HG02571 (cell line): ENCODE measurements around the gene JAK3.
"Not testable (repeated sequence)": the region's sequence is repeated elsewhere in the genome, so short reads cannot be mapped to it uniquely, and the experiment has no call there.

ENCODE experiments used
- ATAC-seq: cut with Tn5 transposase; IDR thresholded peaks from one replicate; pipeline ENCODE4 v1.9.1; 2021; ENCODE audit warnings: mild to moderate bottlenecking, moderate library complexity; ENCODE audit not compliant: unreplicated experiment

The JAK3 gene

DNA sequence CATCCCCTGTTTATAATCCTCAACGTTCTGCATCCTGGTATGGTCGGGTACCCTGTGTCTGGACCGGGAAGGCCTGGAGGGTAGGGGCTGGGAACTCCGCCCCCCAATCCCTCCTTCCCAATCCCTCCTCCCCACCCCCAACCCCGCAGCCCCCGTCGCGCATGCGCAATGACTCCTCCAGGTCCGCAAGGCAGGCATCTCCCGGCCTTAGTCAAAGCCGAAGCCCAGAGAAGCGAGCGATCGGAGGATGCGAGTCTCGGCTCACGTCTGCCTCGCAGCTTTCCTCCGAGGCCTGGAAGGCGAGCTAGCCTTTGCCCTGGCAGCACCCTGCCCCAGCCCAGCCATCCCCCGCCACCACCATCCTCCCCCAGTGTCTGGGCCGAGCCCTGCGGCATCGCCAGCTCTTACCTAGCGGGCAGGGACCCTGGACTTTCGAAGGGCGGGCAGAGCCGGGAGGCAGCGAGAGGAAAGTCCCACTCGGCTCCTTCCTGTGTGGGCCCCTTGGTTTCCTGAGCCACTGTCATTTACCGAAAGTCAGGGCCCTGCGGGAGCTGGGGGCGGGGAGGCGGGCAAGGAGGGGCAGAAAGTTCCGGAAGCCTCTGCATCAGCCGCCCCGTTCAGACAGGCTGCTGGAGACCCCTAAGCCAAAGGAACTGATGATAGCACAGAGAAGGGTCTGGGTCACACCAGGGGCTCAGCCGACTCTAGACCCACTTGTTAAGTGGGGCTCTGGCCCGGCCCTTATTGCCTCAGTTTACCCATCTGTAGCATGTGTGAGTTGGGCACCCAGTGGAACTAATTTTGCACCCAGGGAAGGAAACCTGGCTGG lies at the start of gene JAK3:
Gene JAK3, minus strand, starts transcription at position 445 of the 829 bp plus-strand sequence. CDS start 3,565 bp downstream, outside the sequence.
- no peak for ATAC-seq

DNA sequence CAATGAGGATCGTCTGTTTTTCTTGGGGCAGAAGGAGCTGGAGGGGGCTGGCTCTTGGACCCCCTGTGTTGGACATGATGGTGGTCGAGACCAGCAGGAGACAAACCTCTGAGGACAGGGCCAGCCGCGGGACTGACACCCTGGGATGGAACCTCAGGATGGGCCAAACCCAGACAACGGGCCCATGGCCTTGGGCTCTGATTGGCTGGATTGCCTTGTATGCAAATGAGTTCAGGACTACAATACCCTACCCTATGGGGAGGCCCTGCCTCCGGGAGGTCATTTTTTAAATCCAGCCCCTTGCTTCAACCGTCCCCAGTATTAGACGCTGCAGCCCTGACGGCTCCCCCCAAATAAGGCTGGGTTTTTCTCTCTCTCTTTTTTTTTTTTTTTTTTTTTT lies 46.0 kb upstream of the JAK3 start:
- ATAC-seq: no peak

GRCh38 chr19:17889609-17890214 lies 41.9 kb upstream of the JAK3 start:
- no peak for ATAC-seq

DNA sequence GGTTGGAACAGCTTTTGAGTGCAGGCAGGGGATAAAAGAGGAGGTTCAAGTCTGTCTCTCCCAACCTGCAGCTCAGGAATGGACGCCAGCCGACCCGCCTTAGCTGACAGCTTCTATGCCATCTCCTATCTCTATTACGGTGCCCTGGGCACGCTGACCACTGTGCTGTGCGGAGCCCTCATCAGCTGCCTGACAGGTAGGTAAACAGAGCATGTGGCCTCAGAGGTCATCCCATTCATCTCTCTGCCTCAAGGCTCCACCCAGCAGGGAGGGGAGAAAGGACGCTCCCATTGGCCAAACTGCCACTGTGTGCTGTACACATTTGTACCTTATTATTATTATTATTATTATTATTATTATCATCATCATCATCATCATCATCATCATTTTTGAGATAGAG lies 40.5 kb upstream of the JAK3 start:
- no peak for ATAC-seq

DNA sequence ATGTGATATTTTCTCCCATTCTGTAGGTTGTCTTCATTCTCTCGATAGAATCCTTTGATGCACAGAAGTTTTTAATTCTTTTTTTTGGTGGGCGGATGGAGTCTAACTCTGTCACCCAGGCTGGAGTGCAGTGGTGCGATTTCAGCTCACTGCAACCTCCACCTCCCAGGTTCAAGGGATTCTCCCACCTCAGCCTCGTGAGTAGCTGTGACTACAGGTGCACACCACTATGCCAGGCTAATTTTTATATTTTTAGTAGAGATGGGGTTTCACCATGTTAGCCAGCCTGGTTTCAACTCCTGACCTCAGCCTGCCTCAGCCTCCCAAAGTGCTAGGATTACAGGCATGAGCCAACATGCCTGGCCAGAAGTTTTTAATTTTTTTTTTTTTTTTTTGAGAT lies 39.4 kb upstream of the JAK3 start:
- ATAC-seq: not testable (repeated sequence)

DNA sequence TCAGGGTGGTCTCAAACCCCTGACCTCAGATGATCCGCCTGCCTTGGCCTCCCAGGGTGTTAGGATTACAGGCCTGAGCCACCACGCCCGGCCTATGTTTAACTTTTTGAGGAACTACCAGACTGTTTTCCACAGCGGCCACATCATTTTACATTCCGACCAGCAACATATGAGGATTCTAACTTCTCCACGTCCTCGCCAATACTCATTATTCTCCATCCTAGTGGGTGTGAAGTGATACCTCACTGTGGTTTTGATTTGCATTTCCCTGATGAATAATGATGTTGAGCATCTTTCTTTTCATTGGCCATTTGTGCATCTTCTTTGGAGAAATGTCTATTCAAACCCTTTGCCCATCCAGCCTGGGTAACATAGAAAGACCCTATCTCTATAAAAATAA lies 38.7 kb upstream of the JAK3 start:
- no peak for ATAC-seq

- ATAC-seq: no peak
Observed at GRCh38 chr19:17883627-17884410, 36.0 kb upstream of the JAK3 start.

GRCh38 chr19:17881701-17882100 lies 33.9 kb upstream of the JAK3 start:
- ATAC-seq: no peak

DNA sequence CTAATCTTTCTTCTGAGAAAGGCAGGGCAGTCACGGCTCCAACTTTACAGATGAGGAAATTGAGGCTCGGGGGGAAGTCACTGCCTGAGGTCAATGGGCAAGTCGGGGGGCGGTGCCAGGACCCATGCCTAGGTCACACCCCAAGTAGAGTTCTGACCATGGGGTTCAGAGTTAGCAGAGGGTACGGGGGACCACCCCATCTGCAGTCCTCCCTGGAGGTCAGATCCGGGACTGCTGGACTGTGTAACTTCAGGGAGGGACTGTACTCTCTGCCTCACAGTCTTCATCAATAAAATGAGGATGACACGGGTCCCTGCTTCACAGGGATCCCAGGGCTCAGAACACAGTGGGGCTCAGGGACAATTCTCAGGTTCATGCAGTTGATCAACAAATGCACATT lies 31.7 kb upstream of the JAK3 start:
- ATAC-seq: no peak

GRCh38 chr19:17877696-17878095 lies 29.9 kb upstream of the JAK3 start:
- no peak for ATAC-seq

DNA sequence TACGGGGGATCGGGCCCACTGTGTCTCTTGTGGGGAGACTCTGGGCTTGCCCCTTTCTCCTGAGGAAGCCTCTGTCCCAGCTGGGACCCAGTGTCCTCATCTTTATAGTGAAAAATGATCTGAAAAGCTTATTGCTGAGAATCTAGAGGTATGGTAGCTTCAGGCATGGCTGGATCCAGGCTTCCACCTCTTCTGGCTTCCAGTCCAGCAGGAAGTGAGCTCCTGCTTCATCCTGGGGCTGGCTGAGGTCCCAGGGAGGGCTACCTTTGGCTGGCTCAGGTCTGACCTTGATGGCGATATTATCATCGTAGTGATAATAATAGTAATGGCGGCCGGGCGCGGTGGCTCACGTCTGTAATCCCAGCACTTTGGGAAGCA lies 27.0 kb upstream of the JAK3 start:
- ATAC-seq: no peak

DNA sequence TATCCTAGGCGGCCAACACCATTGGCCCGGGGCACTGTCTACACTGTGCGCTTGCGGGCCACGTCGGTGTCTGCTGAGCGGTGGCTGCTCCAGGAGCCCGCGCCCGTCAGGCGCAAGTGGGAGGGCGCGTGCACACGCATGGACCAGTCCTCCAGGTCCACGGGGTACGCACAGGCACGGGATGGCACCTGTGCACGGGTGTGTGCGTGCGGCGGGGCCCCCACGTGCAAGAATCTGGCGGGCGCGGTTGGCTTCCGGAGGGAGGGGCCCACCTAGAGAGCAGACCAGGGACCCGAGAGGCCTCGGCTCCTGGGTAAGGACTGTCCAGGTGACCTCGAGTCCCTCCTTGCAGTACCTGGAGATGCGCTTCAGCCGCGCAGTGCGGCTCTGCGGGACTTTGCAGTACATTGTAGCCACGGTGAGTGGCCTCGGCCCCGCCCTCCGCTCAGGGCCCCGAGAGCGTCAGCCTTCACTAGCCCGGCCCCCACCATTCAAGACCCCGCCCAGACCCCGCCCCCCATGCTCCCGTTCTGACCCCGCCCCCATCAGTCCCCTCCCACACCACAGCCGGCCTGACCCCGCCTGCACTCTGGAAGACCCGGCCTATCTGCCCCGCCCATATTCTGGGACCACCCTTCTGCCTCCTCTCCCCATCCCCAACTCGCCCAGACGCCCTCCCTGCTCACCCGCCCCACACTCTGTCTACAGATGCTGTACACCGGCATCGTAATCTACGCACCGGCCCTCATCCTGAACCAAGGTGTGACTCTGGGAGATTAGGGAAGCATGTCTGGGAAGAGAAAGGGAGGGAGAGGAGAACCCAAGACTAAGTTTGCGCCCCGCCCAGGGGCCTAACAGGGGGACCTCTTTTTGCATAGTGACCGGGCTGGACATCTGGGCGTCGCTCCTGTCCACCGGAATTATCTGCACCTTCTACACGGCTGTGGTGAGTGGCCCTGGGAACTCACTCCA lies 26.3 kb upstream of the JAK3 start:
- no peak for ATAC-seq

- ATAC-seq: no peak
Observed at GRCh38 chr19:17872251-17873001, 24.6 kb upstream of the JAK3 start.

DNA sequence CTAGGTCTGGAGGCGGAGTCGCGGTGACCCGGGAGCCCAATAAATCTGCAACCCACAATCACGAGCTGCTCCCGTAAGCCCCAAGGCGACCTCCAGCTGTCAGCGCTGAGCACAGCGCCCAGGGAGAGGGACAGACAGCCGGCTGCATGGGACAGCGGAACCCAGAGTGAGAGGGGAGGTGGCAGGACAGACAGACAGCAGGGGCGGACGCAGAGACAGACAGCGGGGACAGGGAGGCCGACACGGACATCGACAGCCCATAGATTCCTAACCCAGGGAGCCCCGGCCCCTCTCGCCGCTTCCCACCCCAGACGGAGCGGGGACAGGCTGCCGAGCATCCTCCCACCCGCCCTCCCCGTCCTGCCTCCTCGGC lies 24.1 kb upstream of the JAK3 start, which contains the start of gene SLC5A5:
Gene SLC5A5, plus strand, starts transcription at position 68 of the 373 bp plus-strand sequence. CDS start 375 bp downstream, outside the sequence.
- ATAC-seq: no peak

GRCh38 chr19:17871032-17871877 lies 23.5 kb upstream of the JAK3 start:
- ATAC-seq: no peak

DNA sequence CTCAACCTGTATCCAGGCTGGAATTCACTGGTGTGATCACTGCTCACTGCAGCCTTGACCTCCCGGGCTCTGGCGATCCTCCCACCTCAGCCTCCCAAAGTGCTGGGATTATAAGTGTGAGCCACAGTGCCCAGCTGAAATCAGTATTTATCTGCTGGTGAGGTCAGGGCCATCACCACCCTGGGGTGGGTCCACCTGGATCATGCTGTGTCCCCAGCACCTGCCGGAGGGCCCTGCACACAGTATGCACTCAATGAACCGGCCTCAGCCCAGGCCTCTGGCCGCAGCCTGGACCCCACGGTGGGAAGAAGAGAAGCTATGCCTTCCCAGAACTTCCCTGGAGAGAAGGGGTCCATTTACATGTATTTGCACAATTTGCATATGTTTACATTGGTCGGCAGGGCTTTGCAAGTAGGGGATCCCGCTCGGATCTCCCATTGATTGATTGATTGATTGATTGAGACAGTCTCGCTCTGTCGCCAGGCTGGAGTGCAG lies 21.4 kb upstream of the JAK3 start:
- no peak for ATAC-seq

DNA sequence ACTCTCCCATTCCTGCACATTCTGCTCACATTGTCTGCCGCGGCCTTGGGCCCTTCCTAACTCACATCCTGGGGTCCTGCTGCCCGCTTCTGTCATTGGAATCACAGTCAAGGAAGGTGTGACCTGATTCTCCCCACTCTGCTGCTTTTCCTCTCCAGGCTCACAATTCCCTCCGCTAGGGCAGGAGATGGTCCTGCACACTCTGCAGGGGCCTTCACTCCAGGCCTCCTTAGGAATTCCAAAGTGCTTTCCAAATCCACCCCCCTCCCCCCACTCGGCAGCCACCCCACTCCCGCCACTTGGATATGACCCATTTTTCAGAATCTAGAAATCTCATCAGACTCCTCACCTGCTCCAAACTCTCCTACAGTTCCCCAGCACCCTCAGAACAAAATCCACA lies 20.9 kb upstream of the JAK3 start:
- no peak for ATAC-seq

DNA sequence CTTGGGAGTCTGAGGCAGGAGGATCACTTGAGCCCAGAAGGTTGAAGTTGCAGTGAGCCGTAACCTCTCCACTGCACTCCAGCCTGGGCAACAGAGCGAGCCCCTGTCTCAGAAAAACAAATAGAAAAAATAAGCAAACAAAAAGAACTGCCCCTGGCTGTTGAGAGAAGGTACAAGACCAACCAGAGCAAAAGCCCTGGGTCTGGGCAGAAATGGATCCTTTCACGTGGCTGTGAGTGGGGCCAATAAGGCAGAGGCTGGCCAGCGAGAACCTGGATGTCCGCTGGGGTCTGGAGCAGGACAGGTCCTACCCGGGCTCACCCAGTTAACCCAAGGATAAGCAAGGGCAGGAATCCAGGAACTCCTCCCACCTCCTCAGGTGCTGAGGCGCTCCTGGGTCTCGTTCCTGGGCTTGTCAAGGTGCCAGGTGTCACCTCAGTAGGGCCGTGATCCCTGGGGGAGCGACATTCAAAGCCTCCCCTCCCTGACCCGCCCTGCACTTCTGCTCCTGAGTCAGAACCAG lies 19.2 kb upstream of the JAK3 start:
- no peak for ATAC-seq
